Psoas muscle (tissue), 8 donors: Measurements from ENCODE around the gene HTN1. TPM values are rescaled to one million over a fixed set of nuclear protein-coding genes. Genes with fewer than 3 reads are reported as not detected.
"Not testable (repeated sequence)": the region's sequence is repeated elsewhere in the genome, so short reads cannot be mapped to it uniquely, and the experiment has no call there.

ENCODE experiments used
- ATAC-seq, 4 donors: fragments of 200-7000 bp; cut with Tn5 transposase; one replicate each; pipeline ENCODE4 v1.9.1; 2020; ENCODE audit warnings: moderate library complexity in 3 of 4, mild to moderate bottlenecking in 2 of 4
- DNase-seq, 2 donors: peaks; one replicate each; pipeline ENCODE4 v3.0.0-alpha.2; 2020
- H3K27ac ChIP-seq: fragments of 200-600 bp; one replicate; pipeline ENCODE4 v1.8.0; 2022
- H3K27me3 ChIP-seq, 3 donors: fragments of 200-600 bp in 1 of 3; one replicate each; pipeline versions ENCODE4 v1.6.1 to v1.8.0; 2013 to 2022; ENCODE audit warnings: low read length in 2 of 3, mild to moderate bottlenecking in 2 of 3, moderate library complexity in 1 of 3; ENCODE audit not compliant: insufficient read depth in 3 of 3
- H3K36me3 ChIP-seq, 2 donors: fragments of 200-600 bp in 1 of 2; one replicate each; pipeline versions ENCODE4 v1.6.1 to v1.8.0; 2013 to 2022; ENCODE audit warnings: low read depth in 1 of 2, mild to moderate bottlenecking in 1 of 2, moderate library complexity in 1 of 2; ENCODE audit not compliant: insufficient read depth in 1 of 2
- H3K4me1 ChIP-seq: fragments of 200-600 bp; one replicate; pipeline ENCODE4 v1.8.0; 2022
- H3K4me3 ChIP-seq: fragments of 200-600 bp; one replicate; pipeline ENCODE4 v1.8.0; 2022; ENCODE audit warnings: mild to moderate bottlenecking
- H3K9me3 ChIP-seq: fragments of 200-600 bp; one replicate; pipeline ENCODE4 v1.8.0; 2022
- CTCF ChIP-seq: fragments of 200-600 bp; IDR thresholded peaks from one replicate; pipeline ENCODE4 v1.8.0; 2022; ENCODE audit warnings: antibody characterized with exemption
- WGBS, 3 donors: extraction: QIAGEN DNeasy Blood & Tissue Kit; methylation state at CpG; one replicate each; pipeline versions ENCODE4 v1.1.6 to v1.1.7; 2013; 5-methylcytosine and 5-hydroxymethylcytosine counted together
- intact Hi-C, 2 donors: fragments of 100-400 bp; cut with DNase I; formaldehyde crosslinking; loops; one replicate each; pipeline versions ENCODE4 v1.11.0 to v1.14.2; 2022
- long read RNA-seq, 2 donors: library from polyadenylated mRNA; unstranded; transcript quantifications; one replicate each; pipeline ENCODE4 v2.0.0, GENCODE V29; 2021
- polyA plus RNA-seq, 3 donors: library from polyadenylated mRNA; stranded (reverse); fragments of 200-250 nt; gene quantifications; one replicate each; pipeline ENCODE4 v1.2.3, GENCODE V29; 2013
- total RNA-seq, 4 donors: library from RNA; stranded (reverse); fragmentation: NEBNext Ultra II Directional in 2 of 4; extraction: Animal tissue kit (Norgen Biotek cat#: 25700) in 2 of 4; gene quantifications; one replicate each; pipeline versions ENCODE4 v1.2.1 to v1.2.4, GENCODE V29; 2021 to 2023
- donor health status: healthy with polysubstance abuse.
- donor health status: DM: no; HTN: no; CAD: no; lungs with moderate emphysema.
- donor health status: Bipolar disorder and iron deficiency.
- donor health status: healthy.
- donor health status: DM: yes; HTN: yes; CAD: no.
- donor health status: DM: no; HTN: no; CAD: no.
- donor health status: DM: no; HTN: no; CAD: no.
- donor health status: DM: yes; HTN: yes; CAD: no.

HTN1 gene
- total RNA-seq, result not detected
- not detected for polyA plus RNA-seq
- long read RNA-seq, donor 1, result 0 reads
- long read RNA-seq, donor 2, result 0 reads

GRCh38 chr4:70050138-70050537 is at the start of gene HTN1:
TSS of gene HTN1 (plus strand) at chr4:70050438. CDS start at chr4:70053077, 2,639 bp downstream.
- ATAC-seq, DNase-seq, H3K27me3 ChIP-seq, H3K4me1 ChIP-seq, H3K36me3 ChIP-seq, H3K4me3 ChIP-seq, H3K27ac ChIP-seq, H3K9me3 ChIP-seq, intact Hi-C loops: not testable (repeated sequence)
- 73 to 78% (median 78%) methylated on average over 4 to 5 of the region's 6 CpGs for WGBS, 3 donors

DNA sequence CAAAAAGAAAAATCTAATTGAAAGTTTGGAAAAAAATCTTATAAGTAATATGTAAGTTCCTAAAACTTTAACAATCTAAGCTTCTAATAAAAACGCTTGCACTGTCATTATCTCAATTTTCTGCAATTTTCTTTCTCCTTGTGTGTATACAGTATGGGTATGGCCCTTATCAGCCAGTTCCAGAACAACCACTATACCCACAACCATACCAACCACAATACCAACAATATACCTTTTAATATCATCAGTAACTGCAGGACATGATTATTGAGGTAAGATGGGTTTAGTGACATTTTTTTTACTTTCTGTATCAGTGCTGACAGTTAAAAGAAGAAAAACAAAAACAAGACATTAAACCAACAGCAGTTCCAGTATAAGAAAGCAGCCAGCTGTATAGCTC is 49.5 kb upstream of the HTN1 start:
- ATAC-seq, result no peak
- H3K27ac ChIP-seq, result no peak overlapping the region
- H3K36me3 ChIP-seq, result no peaks in the 10 kb centered on the region
- intact Hi-C loops, result no loop called here
- 77 to 83% (median 81%) methylated on average over 1 of the region's 1 CpG for WGBS, 3 donors
- no peaks in the 10 kb centered on the region for H3K9me3 ChIP-seq
- H3K4me1 ChIP-seq, result no peaks in the 10 kb centered on the region
- H3K4me3 ChIP-seq, result no peak overlapping the region
- no peak for TF ChIP-seq CTCF
- no peak for DNase-seq
- no peaks in the 10 kb centered on the region for H3K27me3 ChIP-seq

DNA sequence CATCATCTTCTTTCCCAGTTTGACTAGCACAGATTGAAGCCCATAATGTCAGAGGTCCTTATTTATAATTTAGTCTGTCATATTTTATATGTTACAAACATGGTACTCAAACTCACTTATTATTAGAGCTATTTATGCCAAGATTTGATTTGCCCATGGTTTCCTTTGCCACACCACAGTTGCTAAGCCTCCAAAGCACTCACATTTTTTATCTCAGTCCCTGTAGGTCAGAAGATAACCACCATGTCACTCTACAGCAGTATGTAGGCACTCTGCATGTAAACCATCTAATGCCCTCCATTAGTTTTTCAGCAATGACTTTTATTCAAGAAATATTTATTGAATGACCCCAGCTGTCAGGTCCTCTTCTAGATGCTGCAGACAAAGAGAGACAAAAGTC is 47.7 kb upstream of the HTN1 start:
- intact Hi-C loops, result no loop called here
- ATAC-seq, result no peak

GRCh38 chr4:70008771-70009170 is 41.5 kb upstream of the HTN1 start:
- Histone ChIP-seq H3K4me3 (no peak overlapping the region), H3K27ac (no peak overlapping the region), H3K9me3 (no peaks in the 10 kb centered on the region), H3K4me1 (no peaks in the 10 kb centered on the region), H3K36me3 (no peaks in the 10 kb centered on the region), H3K27me3 (no peaks in the 10 kb centered on the region)
- 42 to 49% (median 43%) methylated on average over 3 of the region's 3 CpGs for WGBS, 3 donors
- ATAC-seq (no peak), DNase-seq (no peak)
- intact Hi-C loops, result no loop called here
- no peak for TF ChIP-seq CTCF

More for the DNA sequence above, 47.7 kb upstream of the HTN1 start:
- H3K27me3 ChIP-seq, result no peaks in the 10 kb centered on the region
- no peaks in the 10 kb centered on the region for H3K36me3 ChIP-seq
- H3K27ac ChIP-seq, result no peak overlapping the region
- H3K4me3 ChIP-seq, result no peak overlapping the region
- H3K4me1 ChIP-seq, result no peaks in the 10 kb centered on the region
- TF ChIP-seq CTCF, result no peak
- no peak for DNase-seq
- H3K9me3 ChIP-seq, result no peaks in the 10 kb centered on the region

DNA sequence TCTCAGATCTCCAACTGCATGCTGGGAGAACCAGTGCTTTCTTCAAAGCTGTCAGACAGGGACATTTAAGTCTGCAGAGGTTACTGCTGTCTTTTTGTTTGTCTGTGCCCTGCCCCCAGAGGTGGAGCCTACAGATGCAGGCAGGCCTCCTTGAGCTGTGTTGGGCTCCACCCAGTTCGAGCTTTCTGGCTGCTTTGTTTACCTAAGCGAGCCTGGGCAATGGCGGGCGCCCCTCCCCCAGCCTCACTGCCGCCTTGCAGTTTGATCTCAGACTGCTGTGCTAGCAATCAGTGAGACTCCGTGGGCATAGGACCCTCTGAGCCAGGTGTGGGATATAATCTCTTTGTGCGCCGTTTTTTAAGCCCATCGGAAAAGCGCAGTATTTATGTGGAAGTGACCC is 31.2 kb upstream of the HTN1 start:
- H3K9me3 ChIP-seq, H3K27me3 ChIP-seq, ATAC-seq, H3K4me1 ChIP-seq, H3K4me3 ChIP-seq, DNase-seq, H3K36me3 ChIP-seq, H3K27ac ChIP-seq, intact Hi-C loops: not testable (repeated sequence)
- WGBS, 3 donors, result 78 to 85% (median 84%) methylated on average over 6 to 8 of the region's 10 CpGs

DNA sequence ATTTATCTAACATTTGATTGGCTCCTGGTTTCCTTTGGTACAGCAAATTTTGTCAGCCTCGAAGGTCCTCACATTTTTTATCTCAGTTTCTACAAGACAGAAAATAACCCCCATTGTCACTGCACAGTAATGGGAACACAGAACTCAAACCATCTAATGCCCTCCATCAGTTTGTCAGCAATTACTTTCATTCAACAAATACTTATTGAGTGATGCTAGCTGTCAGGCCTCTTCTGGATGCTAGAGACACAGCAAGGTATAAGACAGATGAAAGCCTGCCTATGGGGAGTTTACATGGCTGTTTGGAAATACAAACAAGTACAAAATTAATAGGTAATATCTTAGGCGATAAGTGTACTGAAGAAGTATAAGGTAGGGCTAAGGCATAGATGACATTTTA is 27.0 kb upstream of the HTN1 start:
- ATAC-seq, result no peak
- WGBS, 3 donors, result 75 to 84% (median 77%) methylated on average over 2 of the region's 2 CpGs

More for the DNA sequence above, 27.0 kb upstream of the HTN1 start:
- Histone ChIP-seq H3K36me3 (no peaks in the 10 kb centered on the region), H3K4me1 (no peaks in the 10 kb centered on the region), H3K27ac (no peak overlapping the region), H3K9me3 (no peaks in the 10 kb centered on the region), H3K4me3 (no peak overlapping the region), H3K27me3 (no peaks in the 10 kb centered on the region)
- intact Hi-C loops, result no loop called here
- no peak for DNase-seq
- no peak for TF ChIP-seq CTCF
